ENCODE measurements around the gene TBX5.

DNA sequence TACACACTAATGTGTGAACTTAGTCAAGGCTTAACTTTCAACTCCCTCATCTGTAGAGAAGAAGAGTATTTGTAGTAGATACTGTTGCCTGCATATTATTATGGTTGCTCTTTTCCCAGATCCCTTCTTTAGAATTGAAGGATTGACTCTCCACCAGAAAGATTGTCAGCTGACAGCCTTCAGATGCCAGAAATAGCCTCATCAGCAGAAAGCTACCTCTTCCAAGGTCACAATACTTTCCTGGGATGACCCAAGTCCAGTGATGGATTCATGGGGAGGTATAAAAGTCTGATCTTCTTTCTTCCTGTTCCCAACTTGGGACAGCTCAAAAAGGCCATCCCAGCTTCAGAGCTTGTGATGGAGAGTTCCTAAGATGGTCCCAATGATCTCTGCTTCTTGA is 78.2 kb downstream of the TBX5 start:
- TF ChIP-seq, protein P1, sequence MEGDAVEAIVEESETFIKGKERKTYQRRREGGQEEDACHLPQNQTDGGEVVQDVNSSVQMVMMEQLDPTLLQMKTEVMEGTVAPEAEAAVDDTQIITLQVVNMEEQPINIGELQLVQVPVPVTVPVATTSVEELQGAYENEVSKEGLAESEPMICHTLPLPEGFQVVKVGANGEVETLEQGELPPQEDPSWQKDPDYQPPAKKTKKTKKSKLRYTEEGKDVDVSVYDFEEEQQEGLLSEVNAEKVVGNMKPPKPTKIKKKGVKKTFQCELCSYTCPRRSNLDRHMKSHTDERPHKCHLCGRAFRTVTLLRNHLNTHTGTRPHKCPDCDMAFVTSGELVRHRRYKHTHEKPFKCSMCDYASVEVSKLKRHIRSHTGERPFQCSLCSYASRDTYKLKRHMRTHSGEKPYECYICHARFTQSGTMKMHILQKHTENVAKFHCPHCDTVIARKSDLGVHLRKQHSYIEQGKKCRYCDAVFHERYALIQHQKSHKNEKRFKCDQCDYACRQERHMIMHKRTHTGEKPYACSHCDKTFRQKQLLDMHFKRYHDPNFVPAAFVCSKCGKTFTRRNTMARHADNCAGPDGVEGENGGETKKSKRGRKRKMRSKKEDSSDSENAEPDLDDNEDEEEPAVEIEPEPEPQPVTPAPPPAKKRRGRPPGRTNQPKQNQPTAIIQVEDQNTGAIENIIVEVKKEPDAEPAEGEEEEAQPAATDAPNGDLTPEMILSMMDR (IDR thresholded peaks at IDR 0.05): no peak
- TF ChIP-seq POLR2A (IDR thresholded peaks at IDR 0.05): no peak

Data from thyroid gland (tissue), 4 donors.